HG02970 (cell line): Measurements from ENCODE around the gene ADAMTS5.

ENCODE experiments used
- ATAC-seq: cut with Tn5 transposase; IDR thresholded peaks from one replicate; pipeline ENCODE4 v1.9.1; 2021; ENCODE audit warnings: mild to moderate bottlenecking, moderate library complexity, moderate number of reproducible peaks; ENCODE audit not compliant: unreplicated experiment, low FRiP score

The ADAMTS5 gene

GRCh38 chr21:26967062-26967913, at the start of gene ADAMTS5:
ADAMTS5 (minus strand) TSS chr21:26967088; CDS start chr21:26966391, 697 bp downstream.
- ATAC-seq, result no peak

DNA sequence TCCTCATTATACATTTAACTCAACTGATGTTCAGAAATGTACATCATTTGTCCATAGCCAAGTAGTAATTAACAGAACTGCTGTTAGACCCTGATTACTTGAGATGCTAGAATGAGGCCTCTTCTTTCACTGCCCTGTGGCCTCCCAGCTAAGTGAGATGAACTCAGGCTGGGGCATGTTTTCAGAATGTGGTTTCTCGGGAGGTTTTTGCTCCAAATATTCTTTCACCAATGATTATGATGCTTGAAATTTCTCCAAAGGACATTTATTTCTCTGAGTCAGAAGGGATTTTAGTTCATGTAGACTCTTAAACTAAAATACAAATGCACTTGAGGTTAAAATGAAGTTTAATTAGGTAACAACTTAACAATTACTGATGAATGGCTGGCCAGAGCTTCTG, 34.6 kb upstream of the ADAMTS5 start:
- no peak for ATAC-seq

- ATAC-seq, result no peak
Measured at GRCh38 chr21:26983576-26983975, 16.7 kb upstream of the ADAMTS5 start.

GRCh38 chr21:26982767-26983166, 15.9 kb upstream of the ADAMTS5 start:
- ATAC-seq, result no peak

- no peak for ATAC-seq
Measured at GRCh38 chr21:26977746-26978145, 10.9 kb upstream of the ADAMTS5 start.

DNA sequence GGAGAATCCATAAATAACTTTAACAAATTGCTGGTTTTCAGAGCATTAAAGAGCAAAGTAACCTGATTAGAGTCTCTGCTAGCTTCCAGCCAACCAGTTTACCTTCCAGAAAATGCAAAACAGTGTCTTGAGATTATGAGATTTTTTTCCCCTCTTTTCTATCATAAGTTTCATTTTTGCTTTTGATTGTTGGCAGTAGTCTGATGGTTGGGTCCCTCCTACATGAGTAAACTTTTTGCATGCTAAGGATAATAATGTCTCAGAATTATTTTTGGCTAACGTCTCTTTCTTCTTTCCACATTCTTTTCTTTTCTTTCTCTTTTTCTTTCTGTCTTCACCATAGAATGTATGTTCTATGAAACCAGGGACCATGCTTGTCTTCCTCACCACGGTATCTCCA, 6.3 kb upstream of the ADAMTS5 start:
- ATAC-seq, result no peak

DNA sequence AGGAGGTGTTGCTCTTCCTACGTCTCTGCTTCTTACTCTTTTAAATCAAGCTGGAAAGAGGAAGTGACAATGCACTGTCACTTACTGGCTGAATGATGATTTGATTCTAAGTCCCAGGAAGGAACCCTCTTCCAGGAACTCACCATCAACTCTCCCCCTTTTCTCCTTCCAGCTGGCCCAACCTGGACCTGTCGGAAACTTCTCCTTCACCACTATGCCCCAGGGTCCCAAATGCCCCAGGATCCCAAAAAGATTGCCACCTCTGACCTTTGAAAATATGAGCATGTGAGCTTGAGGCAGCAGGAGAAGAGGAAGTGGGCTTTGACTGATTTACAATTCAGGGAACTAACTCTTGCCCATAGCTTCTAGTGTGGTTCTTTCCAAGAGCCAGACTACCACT, 5.3 kb upstream of the ADAMTS5 start:
- ATAC-seq, result no peak

DNA sequence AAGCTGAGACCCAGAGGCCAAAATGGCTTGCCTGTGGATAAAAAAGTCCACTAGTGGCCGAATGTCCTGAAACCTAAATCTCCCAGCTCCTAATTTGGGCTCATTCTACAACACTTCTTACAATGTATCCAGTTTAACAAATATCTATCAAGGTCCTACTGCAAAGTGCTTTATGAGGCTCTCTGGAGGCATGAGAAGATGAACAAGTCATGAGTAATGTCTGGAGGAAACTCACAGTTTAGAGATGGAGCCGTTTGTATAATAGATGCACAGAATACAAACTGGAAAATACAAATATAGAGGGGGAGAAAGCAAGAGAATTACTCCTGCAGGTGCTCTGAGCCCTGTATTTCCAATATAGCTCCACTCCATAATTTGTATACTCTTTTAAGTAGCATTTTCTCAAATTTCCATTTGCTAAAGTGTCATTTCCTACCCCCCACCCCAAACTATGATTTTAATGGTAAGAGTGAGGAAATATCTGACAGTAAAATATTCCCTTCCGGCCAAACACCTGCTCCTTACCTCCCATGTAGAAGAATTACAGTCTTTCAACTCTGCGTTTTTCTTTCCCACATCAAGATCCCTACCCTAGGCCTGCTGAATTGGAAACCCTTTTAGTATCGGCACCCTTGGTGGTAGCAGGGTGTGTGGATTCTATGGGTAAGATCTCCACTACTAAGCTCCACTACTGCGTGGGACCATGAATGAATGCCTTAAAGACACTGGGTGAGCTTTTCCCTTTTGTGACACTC, 3.3 kb upstream of the ADAMTS5 start:
- no peak for ATAC-seq

DNA sequence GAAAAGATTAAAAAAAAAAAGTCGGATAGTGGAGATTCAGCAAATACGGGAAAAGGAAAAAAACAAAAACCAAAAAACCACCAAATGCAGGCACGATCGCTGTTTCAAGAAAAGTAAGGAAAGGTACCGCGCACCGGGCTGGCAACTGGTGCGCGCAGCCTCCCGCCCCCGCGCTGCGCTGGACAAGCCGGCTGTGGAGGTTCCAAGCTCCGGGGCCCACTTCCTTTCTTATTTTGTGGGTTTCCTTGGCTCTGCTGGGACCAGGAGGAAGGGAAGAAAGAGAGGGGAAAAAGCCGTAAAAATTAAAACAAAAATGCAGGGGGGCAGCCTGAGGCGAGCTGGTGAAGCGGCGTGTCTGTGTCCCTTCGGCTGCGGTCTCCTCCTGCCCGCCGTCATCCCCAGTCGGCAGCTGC, 233 bp downstream of the ADAMTS5 start:
- ATAC-seq, result no peak

- no peak for ATAC-seq
Measured at GRCh38 chr21:26965907-26966581, 844 bp downstream of the ADAMTS5 start.

- no peak for ATAC-seq
Measured at GRCh38 chr21:26965040-26965906, 1.6 kb downstream of the ADAMTS5 start.

DNA sequence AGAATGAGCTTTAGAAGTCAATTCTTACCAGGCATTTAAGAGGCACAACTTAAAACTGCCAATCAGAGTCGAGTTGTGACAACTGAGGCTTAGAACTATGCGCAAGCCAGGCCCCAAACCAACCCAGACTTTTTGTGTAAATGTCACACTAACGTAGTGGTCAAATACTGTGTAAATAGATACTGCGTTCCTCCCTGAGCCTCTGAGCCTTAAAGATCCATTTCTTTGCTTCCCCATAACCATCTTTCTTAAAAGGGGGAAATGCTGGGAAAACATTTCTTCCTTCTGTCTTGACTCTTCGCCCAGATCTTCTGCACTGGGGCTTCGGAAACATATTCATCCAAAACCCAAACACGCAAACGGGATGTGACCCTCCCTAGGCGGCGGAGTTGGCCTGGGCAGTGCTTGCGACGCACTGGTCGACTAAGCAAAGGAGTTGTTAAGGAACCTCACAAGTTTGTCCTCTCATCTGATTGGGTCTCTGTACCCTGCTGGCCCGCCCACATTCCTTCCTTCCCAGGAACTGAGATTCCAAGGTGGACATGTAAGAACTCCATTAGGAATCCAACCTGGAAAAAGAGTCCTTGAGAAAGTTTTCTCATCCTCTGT, 2.6 kb downstream of the ADAMTS5 start:
- no peak for ATAC-seq

- ATAC-seq, result no peak
Measured at GRCh38 chr21:26962621-26963181, 4.2 kb downstream of the ADAMTS5 start.

DNA sequence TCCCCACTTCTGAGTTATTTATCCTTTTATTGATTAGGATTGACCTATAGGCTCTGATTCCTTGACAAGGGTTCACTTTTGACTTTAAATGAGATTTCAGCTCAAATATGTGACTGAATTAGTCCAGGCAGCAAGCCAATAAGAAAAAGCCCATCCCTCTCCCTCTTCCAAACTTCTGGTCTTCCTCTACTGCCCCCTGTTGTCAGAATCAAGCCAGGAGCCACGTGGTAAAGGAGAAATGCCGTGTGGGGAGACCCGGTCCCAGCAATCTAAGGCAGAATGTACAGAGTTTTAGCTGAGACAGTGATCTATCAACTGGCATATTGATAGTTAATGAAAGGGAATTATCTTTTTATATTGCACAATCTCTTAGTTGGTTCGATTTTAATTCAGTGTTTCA, 5.2 kb downstream of the ADAMTS5 start:
- ATAC-seq, result no peak

GRCh38 chr21:26958788-26959187, 8.1 kb downstream of the ADAMTS5 start:
- no peak for ATAC-seq

DNA sequence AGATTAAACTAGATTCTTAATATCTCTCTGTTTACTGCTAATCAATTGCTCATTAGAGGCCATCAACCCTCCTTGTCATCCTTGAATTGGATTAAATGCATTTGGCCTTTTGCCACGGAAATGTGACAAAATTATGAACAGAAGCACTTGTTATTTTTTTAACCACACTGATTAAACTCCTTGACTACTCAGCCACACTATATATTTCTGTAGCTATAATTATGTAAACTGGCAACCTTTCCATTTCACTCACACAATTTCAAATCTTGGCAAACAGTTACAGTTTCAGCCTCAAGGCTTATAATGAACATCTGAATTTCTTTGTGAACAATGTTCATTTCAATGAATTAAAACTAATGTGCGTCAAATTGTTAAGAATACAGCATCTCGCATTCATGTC, 10.1 kb downstream of the ADAMTS5 start:
- ATAC-seq, result no peak

GRCh38 chr21:26956216-26956615, 10.7 kb downstream of the ADAMTS5 start:
- no peak for ATAC-seq

DNA sequence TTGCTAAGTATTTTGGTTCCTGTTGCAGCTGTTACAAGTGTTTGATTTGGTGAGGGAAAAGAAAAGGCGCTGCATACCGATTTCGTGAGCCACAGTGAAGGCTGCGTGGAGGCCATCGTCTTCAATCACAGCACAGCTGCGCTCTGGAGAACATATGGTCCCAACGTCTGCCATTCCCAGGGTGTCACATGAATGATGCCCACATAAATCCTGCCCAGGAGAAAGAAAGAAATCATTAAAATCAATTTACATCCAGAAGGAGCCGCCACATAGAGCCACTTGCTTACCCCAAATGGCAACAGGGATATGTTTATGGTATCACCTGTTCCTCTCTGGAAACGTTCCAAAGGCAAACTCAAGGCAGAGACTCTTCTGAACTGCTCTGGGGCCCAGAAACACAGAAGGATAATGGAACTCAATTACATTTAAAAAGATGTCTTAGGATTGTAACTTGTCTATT, 12.2 kb downstream of the ADAMTS5 start:
- no peak for ATAC-seq

- no peak for ATAC-seq
Measured at GRCh38 chr21:26952374-26953066, 14.4 kb downstream of the ADAMTS5 start.
